Activated T-cell treated with anti-CD3 and anti-CD28 coated beads, Interleukin-2, amount 50 U/mL, for 72 hours (primary cell): Measurements from ENCODE around the gene PRC1. TPM values are rescaled to one million over a fixed set of nuclear protein-coding genes. Genes with fewer than 3 reads are reported as not detected.

Experiments
- ATAC-seq, 2 donors: fragments of 150-1000 bp; cut with Tn5 transposase; replicated peaks in 1 of 2; 2 replicates each; pipeline ENCODE4 v1.10.0; 2021; ENCODE audit warnings: moderate library complexity in 2 of 2, mild to moderate bottlenecking in 1 of 2
- DNase-seq, 2 donors: peaks; one replicate each; pipeline ENCODE4 v3.0.0; 2021 to 2022; ENCODE audit warnings: mixed read lengths in 1 of 2
- H3K27ac Mint-ChIP-seq: one replicate; pipeline ENCODE4 v1.8.0; 2022; ENCODE audit warnings: mild to moderate bottlenecking, moderate library complexity, mixed read lengths
- H3K27me3 Mint-ChIP-seq: one replicate; pipeline ENCODE4 v1.8.0; 2022; ENCODE audit warnings: low read depth, mixed read lengths
- H3K36me3 Mint-ChIP-seq, 2 donors: one replicate each; pipeline ENCODE4 v1.8.0; 2022; ENCODE audit warnings: mixed read lengths in 2 of 2, mild to moderate bottlenecking in 1 of 2; ENCODE audit not compliant: insufficient read depth in 2 of 2
- H3K4me1 Mint-ChIP-seq: one replicate; pipeline ENCODE4 v1.8.0; 2022; ENCODE audit warnings: low read depth, mixed read lengths
- H3K4me3 Mint-ChIP-seq, 2 donors: one replicate each; pipeline ENCODE4 v1.8.0; 2022; ENCODE audit warnings: mild to moderate bottlenecking in 2 of 2, mixed read lengths in 2 of 2, moderate library complexity in 2 of 2
- H3K9me3 Mint-ChIP-seq, 2 donors: one replicate each; pipeline ENCODE4 v1.8.0; 2022; ENCODE audit warnings: mixed read lengths in 2 of 2
- total RNA-seq, 2 donors: library from RNA; stranded (reverse); gene quantifications; one replicate each; pipeline ENCODE4 v1.2.3, GENCODE V29; 2022

PRC1 gene
- total RNA-seq, 2 donors from 2014 or later, result 111 to 115 TPM

GRCh38 chr15:90957031-90957790 is 37.1 kb downstream of the PRC1 start:
- Mint-ChIP-seq H3K27ac (no peak overlapping the region), H3K4me1 (peaks cover 10% of the 10 kb centered on the region), H3K4me3 (peak overlapping the region; percentile 21 to 70), H3K9me3 (no peaks in the 10 kb centered on the region), H3K36me3 (peaks cover 9 to 11% of the 10 kb centered on the region in 2 donors), H3K27me3 (no peaks in the 10 kb centered on the region)
- ATAC-seq (no peak), DNase-seq (no peak)

GRCh38 chr15:90956274-90957030 is 37.9 kb downstream of the PRC1 start:
- H3K4me1 Mint-ChIP-seq, result peaks cover 10% of the 10 kb centered on the region
- peak overlapping the region; percentile 92 to 95 for H3K4me3 Mint-ChIP-seq
- peak; percentile 51 to 54 for DNase-seq
- no peak for ATAC-seq
- H3K36me3 Mint-ChIP-seq, result peaks cover 9 to 13% of the 10 kb centered on the region in 2 donors
- no peaks in the 10 kb centered on the region for H3K9me3 Mint-ChIP-seq
- H3K27me3 Mint-ChIP-seq, result no peaks in the 10 kb centered on the region
- peak overlapping the region; percentile 28 for H3K27ac Mint-ChIP-seq

DNA sequence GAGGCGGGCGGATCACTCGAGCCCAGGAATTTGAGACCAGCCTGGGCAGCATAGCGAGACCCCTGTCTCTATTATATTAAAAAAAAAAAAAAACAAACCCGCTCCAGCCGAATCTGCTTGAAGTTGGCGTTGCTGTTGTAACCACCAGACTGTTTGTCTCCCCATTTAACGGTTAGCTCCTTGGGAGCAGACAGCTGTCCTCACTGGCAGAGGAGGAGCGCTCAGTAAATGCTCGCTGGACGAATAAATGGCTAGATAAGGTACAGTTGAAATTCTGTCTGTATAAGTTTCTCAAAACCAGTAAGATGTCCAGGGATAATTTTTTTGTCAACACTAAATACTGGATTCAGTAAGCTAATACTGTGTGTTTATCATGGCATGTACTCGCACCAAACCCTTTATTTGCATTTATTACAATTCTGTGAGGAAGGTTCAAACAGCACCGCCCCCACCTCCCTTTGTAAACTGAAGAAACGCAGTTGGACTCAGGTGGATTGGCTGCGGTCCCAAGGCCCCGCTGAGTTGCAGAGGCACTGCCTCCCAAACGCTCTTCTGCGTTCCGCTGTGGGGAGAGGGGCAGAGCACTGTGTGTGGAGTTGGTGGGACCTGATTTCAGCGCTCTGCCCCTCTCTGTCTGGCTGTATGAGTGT is 38.6 kb downstream of the PRC1 start:
- H3K36me3 Mint-ChIP-seq, result peaks cover 8 to 13% of the 10 kb centered on the region in 2 donors
- DNase-seq (no peak), ATAC-seq (no peak)
- peaks cover 10% of the 10 kb centered on the region for H3K4me1 Mint-ChIP-seq
- H3K4me3 Mint-ChIP-seq, result peak overlapping the region; percentile 92 to 95
- peak overlapping the region; percentile 72 for H3K27ac Mint-ChIP-seq
- no peaks in the 10 kb centered on the region for H3K9me3 Mint-ChIP-seq
- no peaks in the 10 kb centered on the region for H3K27me3 Mint-ChIP-seq

DNA sequence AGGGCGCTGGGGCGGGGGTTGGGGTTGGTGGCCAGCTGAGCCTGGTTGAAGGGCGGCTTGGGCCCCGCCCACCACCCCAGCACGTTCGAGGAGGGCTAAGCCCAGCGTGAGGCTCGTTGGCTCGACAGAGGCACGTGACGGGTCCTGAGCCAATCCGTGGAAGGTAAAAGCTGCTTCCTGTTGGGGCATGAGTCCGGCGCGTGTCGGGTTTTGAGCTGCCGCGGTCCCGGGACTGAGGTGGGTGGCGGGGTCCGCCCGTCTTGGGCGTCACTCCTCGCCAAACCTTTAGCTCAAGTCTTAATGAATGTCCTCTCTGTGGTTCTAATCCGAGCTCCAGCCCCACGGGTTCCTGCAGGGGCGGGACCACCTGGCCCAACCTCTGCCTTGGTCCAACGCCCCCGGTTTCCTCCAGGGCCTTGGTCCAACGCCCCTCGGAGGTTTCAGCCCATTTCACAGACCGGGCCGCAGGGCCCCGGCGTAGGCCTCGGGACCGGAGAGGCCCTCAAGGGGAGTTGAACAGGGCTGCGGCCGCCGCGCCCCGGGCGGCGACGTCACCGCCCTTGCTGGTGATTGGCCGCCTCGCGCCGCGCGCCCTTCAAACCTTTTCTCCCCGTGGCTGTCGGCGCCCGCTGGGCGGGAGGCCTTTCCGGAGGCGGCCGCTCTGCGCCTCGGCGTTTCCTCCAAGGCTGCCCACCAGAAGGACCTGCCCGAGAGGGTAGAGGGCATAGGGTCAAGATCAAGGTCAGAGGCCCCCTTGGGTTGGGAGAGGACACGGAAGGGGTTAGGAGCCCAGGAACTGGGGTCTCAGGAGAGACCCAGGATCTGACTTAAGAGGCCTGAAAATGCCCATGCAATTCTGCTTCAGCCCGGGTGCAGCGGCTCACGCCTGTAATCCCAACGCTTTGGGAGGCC is 39.4 kb downstream of the PRC1 start, which contains the start of gene RCCD1:
Gene RCCD1 (plus strand): TSS at position 173 of the 912 bp plus-strand sequence. CDS start 1,851 bp downstream, outside the sequence.
- ATAC-seq (peak; percentile 95 to 96), DNase-seq (peak; percentile 92 to 95)
- H3K4me1 Mint-ChIP-seq, result peaks cover 10% of the 10 kb centered on the region
- H3K27ac Mint-ChIP-seq, result peak within 1 kb of the TSS; percentile 95
- H3K27me3 Mint-ChIP-seq, result no peaks in the 10 kb centered on the region
- peak within 1 kb of the TSS; percentile 92 to 95 for H3K4me3 Mint-ChIP-seq
- no peaks in the 10 kb centered on the region for H3K9me3 Mint-ChIP-seq
- peaks cover 8 to 13% of the 10 kb centered on the region in 2 donors for H3K36me3 Mint-ChIP-seq

- Mint-ChIP-seq H3K27me3 (no peaks in the 10 kb centered on the region), H3K9me3 (no peaks in the 10 kb centered on the region), H3K36me3 (peaks cover 8% of the 10 kb centered on the region in 2 donors), H3K4me1 (peaks cover 10% of the 10 kb centered on the region), H3K4me3 (peak overlapping the region; percentile 92 to 95), H3K27ac (peak overlapping the region; percentile 35)
- ATAC-seq (no peak), DNase-seq (no peak)
Measured at GRCh38 chr15:90953947-90954711, 40.2 kb downstream of the PRC1 start.

- no peak for ATAC-seq
- H3K4me1 Mint-ChIP-seq, result peaks cover 10% of the 10 kb centered on the region
- no peak overlapping the region for H3K27ac Mint-ChIP-seq
- DNase-seq, result no peak
- no peaks in the 10 kb centered on the region for H3K27me3 Mint-ChIP-seq
- H3K36me3 Mint-ChIP-seq, result peaks cover 8 to 13% of the 10 kb centered on the region in 2 donors
- no peaks in the 10 kb centered on the region for H3K9me3 Mint-ChIP-seq
- no peak overlapping the region for H3K4me3 Mint-ChIP-seq
Measured at GRCh38 chr15:90952901-90953677, 41.2 kb downstream of the PRC1 start.

GRCh38 chr15:90950676-90951075 is 43.7 kb downstream of the PRC1 start:
- no peak for DNase-seq
- Mint-ChIP-seq H3K27ac (no peak overlapping the region), H3K27me3 (no peaks in the 10 kb centered on the region), H3K9me3 (no peaks in the 10 kb centered on the region), H3K4me3 (no peak overlapping the region), H3K4me1 (peaks cover 10% of the 10 kb centered on the region), H3K36me3 (peaks cover 5 to 16% of the 10 kb centered on the region in 2 donors)
- ATAC-seq, result no peak

- Mint-ChIP-seq H3K4me1 (peaks cover 10% of the 10 kb centered on the region), H3K27me3 (no peaks in the 10 kb centered on the region), H3K4me3 (no peak overlapping the region), H3K36me3 (peaks cover 5 to 16% of the 10 kb centered on the region in 2 donors), H3K9me3 (no peaks in the 10 kb centered on the region), H3K27ac (no peak overlapping the region)
- DNase-seq (no peak), ATAC-seq (no peak)
Measured at GRCh38 chr15:90949979-90950675, 44.2 kb downstream of the PRC1 start.

GRCh38 chr15:90948506-90948905 is 45.8 kb downstream of the PRC1 start:
- no peak overlapping the region for H3K4me3 Mint-ChIP-seq
- ATAC-seq (no peak), DNase-seq (no peak)
- no peaks in the 10 kb centered on the region for H3K27me3 Mint-ChIP-seq
- no peaks in the 10 kb centered on the region for H3K4me1 Mint-ChIP-seq
- H3K27ac Mint-ChIP-seq, result no peak overlapping the region
- H3K9me3 Mint-ChIP-seq, result no peaks in the 10 kb centered on the region
- peaks cover 5 to 20% of the 10 kb centered on the region in 2 donors for H3K36me3 Mint-ChIP-seq

DNA sequence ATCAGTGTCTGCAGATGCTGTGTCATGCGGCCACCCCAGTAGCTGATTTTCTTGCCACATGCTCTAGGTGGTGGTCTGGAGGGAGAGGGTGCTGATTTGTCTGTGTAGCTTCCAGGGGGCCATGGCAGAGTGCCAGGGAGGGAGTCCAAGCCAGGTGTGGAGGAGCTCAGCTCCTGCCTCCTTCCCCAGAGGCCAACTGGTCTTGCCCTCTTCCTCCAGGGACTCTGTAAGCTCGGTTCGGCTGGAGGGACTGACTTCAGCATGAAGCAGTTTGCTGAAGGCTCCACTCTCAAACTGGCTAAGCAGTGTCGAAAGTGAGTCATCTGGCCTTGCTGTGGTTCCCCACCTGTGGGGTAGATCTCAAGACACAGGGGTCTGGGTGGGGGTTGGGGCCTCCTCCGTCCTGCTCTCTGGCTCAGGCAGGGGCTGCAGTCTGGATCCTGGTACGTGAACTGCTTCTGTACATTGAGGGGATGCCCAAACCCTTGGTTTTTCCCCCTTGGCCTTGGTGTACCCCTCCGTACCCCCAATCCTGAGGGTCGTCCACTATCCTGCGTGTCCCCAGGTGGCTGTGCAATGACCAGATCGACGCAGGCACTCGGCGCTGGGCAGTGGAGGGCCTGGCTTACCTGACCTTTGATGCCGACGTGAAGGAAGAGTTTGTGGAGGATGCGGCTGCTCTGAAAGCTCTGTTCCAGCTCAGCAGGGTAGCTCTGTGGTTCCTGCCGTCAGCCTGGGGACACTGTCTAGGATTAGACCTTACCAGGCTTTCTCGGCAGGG is 46.6 kb downstream of the PRC1 start:
- H3K9me3 Mint-ChIP-seq, result no peaks in the 10 kb centered on the region
- H3K27ac Mint-ChIP-seq, result no peak overlapping the region
- H3K4me3 Mint-ChIP-seq, result no peak overlapping the region
- no peak for DNase-seq
- H3K36me3 Mint-ChIP-seq, result peaks cover 4 to 20% of the 10 kb centered on the region in 2 donors
- no peaks in the 10 kb centered on the region for H3K27me3 Mint-ChIP-seq
- no peaks in the 10 kb centered on the region for H3K4me1 Mint-ChIP-seq
- no peak for ATAC-seq
